Measurements from ENCODE around the gene GAS7. TPM values are rescaled to one million over a fixed set of nuclear protein-coding genes. Genes with fewer than 3 reads are reported as not detected.

Gene GAS7
- polyA plus RNA-seq, 1 donor (not counting 4 experiments of a cell fraction or from before 2014, with no cell fraction given) = 0.10 TPM

GRCh38 chr17:9905078-9905415 is 293.4 kb downstream of the GAS7 start, which contains the start of gene RCVRN:
Gene RCVRN (minus strand): TSS chr17:9905271. CDS start chr17:9905180, 91 bp downstream.
- H2AFZ ChIP-seq (ENCODE audit: control insufficient read depth, low read length) = no peak within 1 kb of the TSS
- no peaks in the 10 kb centered on the region for H3K9me1 ChIP-seq (ENCODE audit: control insufficient read depth, extremely low read depth, insufficient read depth, low read length)
- no peak within 1 kb of the TSS for H3K9ac ChIP-seq (ENCODE audit: control insufficient read depth, extremely low read depth, insufficient read depth, low read length)
- TF ChIP-seq EZH2 (IDR thresholded peaks at IDR 0.05; ENCODE audit: low read length) (no peak), CTCF (optimal IDR thresholded peaks at IDR 0.05 in 1 of 3, IDR thresholded peaks at IDR 0.05 in 1 of 3, conservative IDR thresholded peaks at IDR 0.05 in 1 of 3; ENCODE audit: extremely low read depth in 1 of 3, insufficient read depth in 2 of 3, low read length in 3 of 3) (no peak)
- no peaks in the 10 kb centered on the region for H3K36me3 ChIP-seq (ENCODE audit: control insufficient read depth in 2 of 2, extremely low read depth in 1 of 2, insufficient read depth in 2 of 2, low read length in 2 of 2)
- H3K9me3 ChIP-seq (ENCODE audit: control insufficient read depth, low read depth, low read length) = peaks cover 2% of the 10 kb centered on the region
- H3K27ac ChIP-seq (ENCODE audit: control insufficient read depth, insufficient read depth, low read length) = no peak within 1 kb of the TSS
- H4K20me1 ChIP-seq (ENCODE audit: control insufficient read depth, extremely low read depth, insufficient read depth, low read length) = no peaks in the 10 kb centered on the region
- dilution Hi-C loops (cut with MboI; ENCODE audit: extremely low pct_ligation_motif_present, low sequenced_read_pairs) = no loop called here
- H3K79me2 ChIP-seq (ENCODE audit: control insufficient read depth, insufficient read depth, low read length) = no peaks in the 10 kb centered on the region
- H3K4me2 ChIP-seq (ENCODE audit: control insufficient read depth, extremely low read depth, insufficient read depth, low read depth, low read length) = no peak within 1 kb of the TSS
- no peak within 1 kb of the TSS for H3K4me3 ChIP-seq (ENCODE audit: control insufficient read depth in 2 of 3, extremely low read depth in 1 of 3, insufficient read depth in 2 of 3, low read depth in 1 of 3, low read length in 3 of 3)
- DNase-seq (ENCODE audit: low read depth, low spot score) (no peak), FAIRE-seq (no peak)
- no peaks in the 10 kb centered on the region for H3K27me3 ChIP-seq (ENCODE audit: control insufficient read depth, extremely low read depth, insufficient read depth, low read length)
- H3K4me1 ChIP-seq (ENCODE audit: control insufficient read depth, extremely low read depth, insufficient read depth, low read length) = no peaks in the 10 kb centered on the region

- FAIRE-seq (no peak), DNase-seq (ENCODE audit: low read depth, low spot score) (no peak)
- no peak overlapping the region for H3K27ac ChIP-seq (ENCODE audit: control insufficient read depth, insufficient read depth, low read length)
These were observed 293.9 kb downstream of the GAS7 start for GRCh38 chr17:9904277-9905077.

More at GRCh38 chr17:9904277-9905077, 293.9 kb downstream of the GAS7 start:
- Histone ChIP-seq H3K9me1 (ENCODE audit: control insufficient read depth, extremely low read depth, insufficient read depth, low read length) (no peaks in the 10 kb centered on the region), H2AFZ (ENCODE audit: control insufficient read depth, low read length) (no peak overlapping the region), H3K4me1 (ENCODE audit: control insufficient read depth, extremely low read depth, insufficient read depth, low read length) (no peaks in the 10 kb centered on the region), H3K9me3 (ENCODE audit: control insufficient read depth, low read depth, low read length) (peaks cover 2% of the 10 kb centered on the region), H3K27me3 (ENCODE audit: control insufficient read depth, extremely low read depth, insufficient read depth, low read length) (no peaks in the 10 kb centered on the region), H3K4me3 (ENCODE audit: control insufficient read depth in 2 of 3, extremely low read depth in 1 of 3, insufficient read depth in 2 of 3, low read depth in 1 of 3, low read length in 3 of 3) (no peak overlapping the region), H3K36me3 (ENCODE audit: control insufficient read depth in 2 of 2, extremely low read depth in 1 of 2, insufficient read depth in 2 of 2, low read length in 2 of 2) (no peaks in the 10 kb centered on the region), H3K79me2 (ENCODE audit: control insufficient read depth, insufficient read depth, low read length) (no peaks in the 10 kb centered on the region), H3K4me2 (ENCODE audit: control insufficient read depth, extremely low read depth, insufficient read depth, low read depth, low read length) (no peak overlapping the region), H4K20me1 (ENCODE audit: control insufficient read depth, extremely low read depth, insufficient read depth, low read length) (no peaks in the 10 kb centered on the region), H3K9ac (ENCODE audit: control insufficient read depth, extremely low read depth, insufficient read depth, low read length) (no peak overlapping the region)
- TF ChIP-seq EZH2 (IDR thresholded peaks at IDR 0.05; ENCODE audit: low read length) = no peak
- TF ChIP-seq CTCF (optimal IDR thresholded peaks at IDR 0.05 in 1 of 3, IDR thresholded peaks at IDR 0.05 in 1 of 3, conservative IDR thresholded peaks at IDR 0.05 in 1 of 3; ENCODE audit: extremely low read depth in 1 of 3, insufficient read depth in 2 of 3, low read length in 3 of 3) = no peak
- dilution Hi-C loops (cut with MboI; ENCODE audit: extremely low pct_ligation_motif_present, low sequenced_read_pairs) = no loop called here

Data from keratinocyte (primary cell).